CD4-positive, alpha-beta T cell treated with Interleukin-4 for 1 hour (primary cell): Measurements from ENCODE around the gene FLRT1.
"Not testable (repeated sequence)": the region's sequence is repeated elsewhere in the genome, so short reads cannot be mapped to it uniquely, and the experiment has no call there.

Experiments used
- DNase-seq, 2 donors: peaks; one replicate each; pipeline ENCODE4 v3.0.0-alpha.2; 2020 to 2022

The FLRT1 gene

GRCh38 chr11:64026575-64027205 lies 9.0 kb upstream of the FLRT1 start:
- DNase-seq, result no peak

DNA sequence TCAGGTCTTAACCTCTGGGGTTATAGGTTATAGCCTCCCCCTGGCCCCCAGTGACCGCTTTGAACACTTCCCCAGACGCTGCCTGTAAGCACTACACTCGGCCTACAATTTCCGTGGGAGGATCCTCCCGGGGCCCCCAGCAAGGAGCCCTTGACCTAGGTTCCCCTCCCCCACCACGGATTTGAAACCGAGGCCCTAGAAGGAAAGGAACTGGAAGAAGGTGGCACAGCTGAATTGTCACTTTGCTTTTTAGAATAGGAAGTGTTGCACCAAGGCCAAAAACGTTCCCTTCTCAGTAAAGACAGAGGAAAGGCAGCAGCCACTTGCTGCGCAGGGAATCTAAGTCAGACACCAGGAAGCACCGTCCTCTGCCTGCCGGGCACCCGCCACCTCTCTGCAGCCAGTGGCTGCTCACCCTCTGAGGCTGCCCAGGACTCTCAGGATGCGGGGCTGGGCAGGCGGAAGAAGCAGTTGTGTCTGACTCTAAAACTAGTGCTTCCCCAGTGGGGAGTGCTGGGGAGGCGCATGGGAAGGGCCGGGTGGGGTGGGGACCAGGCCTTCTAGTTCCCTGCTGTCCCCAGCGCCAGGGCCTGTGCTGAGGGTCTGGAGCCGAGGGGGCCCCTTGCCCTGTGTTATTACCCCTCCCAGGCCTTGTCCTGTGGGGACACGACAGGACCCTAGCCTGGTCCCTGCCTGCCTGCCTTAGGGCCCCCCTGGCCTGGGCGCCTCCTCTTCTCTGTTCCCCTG lies 7.9 kb upstream of the FLRT1 start:
- DNase-seq, result no peak

DNA sequence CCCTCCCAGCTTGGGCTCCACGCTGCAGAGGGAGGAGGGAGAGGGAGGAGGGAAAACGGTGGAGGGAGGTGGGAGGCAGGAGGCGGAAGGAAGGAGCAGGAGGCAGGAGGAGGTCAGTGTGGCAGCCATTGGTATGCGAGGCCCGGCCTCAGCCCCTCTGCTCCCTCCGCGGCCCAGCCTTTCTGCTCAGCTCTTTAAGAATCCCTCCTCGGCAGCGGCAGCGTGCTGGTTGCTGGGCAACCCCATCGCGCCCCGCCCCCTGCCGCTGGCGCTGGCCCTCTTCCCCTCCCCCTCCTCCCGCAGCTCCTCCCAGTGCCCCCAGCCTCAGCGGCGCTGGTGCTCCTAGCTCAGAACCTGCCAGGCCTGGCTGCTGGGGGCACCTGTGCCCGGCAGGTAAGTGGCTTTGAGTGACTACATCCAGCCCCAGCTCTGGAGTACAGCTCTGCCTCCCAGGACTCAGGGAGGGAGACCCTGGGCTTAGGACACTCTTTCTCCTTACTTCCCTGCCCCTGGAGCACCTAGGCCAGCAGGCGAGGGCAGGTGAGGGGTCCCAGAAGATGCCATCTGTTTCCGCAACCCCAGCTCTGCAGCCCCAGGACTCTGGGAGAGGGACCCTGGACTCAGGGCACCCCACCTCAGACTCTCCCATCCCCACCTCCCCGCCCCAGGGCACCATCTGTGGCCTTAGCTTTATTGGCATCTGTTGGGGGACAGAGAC lies 7.2 kb upstream of the FLRT1 start:
- no peak for DNase-seq

- DNase-seq, result no peak
Measured at GRCh38 chr11:64029773-64030172, 6.0 kb upstream of the FLRT1 start.

DNA sequence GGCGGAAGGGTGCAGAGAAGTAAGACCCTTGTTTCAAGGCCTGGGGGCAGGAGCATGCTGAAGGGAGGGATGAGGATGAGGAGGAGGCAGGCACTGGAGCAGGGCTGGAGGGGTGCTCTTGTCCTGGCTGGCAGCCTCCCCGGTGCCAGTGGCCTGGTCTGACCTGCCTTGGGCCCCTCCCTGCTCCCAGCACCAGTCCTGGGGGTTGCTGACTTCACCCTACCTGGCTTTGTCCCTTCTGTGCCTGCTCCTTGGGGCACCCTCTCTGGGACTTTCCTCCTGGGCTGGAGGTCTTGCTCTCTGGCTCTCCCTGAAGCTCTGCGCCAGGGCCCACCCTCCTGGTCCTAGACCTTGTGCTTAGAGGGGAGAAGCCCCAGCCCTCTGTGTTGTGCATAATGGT lies 4.7 kb upstream of the FLRT1 start:
- DNase-seq, result no peak

- DNase-seq, result no peak
Measured at GRCh38 chr11:64032050-64032449, 3.7 kb upstream of the FLRT1 start.

- DNase-seq, result no peak
Measured at GRCh38 chr11:64034411-64034811, 1.3 kb upstream of the FLRT1 start.

DNA sequence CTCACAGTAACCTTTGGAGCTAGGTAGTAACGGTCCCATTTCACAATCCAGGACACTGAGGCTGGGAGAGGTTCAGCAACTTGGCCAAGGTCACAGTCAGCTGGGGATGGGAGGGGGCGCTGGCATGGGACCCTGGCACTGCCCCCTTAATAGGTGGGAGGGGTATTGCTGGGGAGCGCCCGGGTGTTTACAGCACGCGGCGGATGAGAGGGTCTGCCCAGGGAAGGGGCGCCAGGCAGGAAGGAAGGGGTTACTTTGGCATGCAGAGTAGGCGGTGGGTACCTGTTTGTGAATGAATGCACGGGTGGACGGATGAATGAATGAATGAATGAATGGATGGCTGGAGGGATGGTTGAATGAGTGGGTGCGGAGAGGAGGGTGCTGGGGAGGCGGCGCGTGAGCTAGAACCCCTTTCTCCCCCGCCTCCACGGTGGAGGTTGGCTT lies 628 bp upstream of the FLRT1 start:
- no peak for DNase-seq

DNA sequence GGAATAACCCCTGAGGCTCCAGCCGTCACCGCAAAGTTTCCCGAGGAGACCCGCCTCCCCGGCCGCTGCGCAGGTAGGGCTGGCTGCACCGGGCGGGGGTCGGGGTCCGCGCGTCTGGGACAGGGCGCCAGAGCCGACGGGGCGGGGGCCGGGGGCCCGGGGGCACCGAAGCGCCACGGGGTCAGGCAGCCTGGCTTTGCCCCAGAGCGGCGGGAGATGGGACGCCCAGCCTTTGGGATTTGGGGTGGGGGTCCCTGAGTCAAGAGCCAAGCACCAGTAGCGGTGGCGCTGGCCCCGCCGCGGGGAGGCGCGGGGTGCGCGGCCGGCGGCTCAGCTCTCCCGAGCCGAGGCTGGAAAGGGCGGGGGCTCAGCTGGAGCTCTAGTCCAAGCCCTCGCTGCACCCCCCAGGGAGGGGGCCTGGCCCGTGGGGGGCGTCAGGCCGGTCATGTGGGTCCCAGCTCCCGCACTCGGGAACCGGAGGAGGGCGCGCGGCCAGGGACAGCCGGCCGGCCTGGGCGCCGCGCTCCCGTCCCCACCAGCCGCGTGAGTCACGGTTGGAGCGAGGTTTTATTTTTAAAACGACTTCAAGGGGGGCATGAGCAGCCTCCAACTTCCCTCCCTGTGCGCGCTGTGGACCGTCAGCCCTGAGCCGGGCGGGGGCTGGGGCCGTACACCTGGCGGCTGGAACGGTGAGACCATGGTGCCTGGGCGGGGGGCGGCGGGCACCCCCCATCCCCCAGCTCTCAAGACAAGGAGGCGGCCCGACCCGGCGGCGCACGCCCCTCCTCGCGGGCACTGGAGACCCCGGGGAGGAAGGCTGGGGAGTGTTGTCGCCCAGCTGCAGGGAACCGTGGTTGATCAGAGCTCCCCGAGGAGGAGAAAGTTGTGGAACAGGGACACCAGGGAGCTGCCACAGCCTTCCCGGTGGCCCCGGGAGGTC lies 626 bp downstream of the FLRT1 start:
- DNase-seq, result no peak

DNA sequence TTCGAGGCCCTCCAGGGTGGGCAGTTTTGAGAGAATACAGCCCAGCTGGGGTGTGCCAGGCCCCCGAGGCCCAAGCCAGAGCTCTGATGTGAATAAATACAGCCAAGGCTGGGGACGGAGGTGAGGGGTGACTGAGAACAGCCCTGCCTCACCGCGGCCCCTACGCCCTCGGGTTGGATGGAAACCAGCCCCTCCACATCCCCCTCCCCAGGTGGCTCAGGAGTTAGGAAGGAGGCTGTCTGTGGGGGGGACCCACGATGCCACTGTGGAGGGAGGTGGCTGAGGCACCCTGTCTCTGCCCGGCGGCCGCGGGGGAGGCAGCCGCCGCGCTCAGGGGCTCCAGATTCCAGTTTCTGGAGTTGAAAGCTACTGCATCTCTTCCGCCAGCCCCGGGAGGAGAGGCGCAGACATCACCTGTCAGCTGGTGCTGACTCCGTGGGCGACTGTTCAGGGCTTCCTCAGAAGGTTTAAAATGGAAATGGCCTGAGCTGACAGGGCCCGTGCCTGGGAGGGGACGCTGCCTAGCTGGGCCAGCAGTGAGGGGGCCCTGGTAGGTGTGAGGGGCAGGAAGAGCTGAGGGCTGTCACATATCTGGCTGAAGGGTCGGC lies 1.4 kb downstream of the FLRT1 start:
- DNase-seq, result no peak

GRCh38 chr11:64038500-64038899 lies 2.8 kb downstream of the FLRT1 start:
- no peak for DNase-seq

DNA sequence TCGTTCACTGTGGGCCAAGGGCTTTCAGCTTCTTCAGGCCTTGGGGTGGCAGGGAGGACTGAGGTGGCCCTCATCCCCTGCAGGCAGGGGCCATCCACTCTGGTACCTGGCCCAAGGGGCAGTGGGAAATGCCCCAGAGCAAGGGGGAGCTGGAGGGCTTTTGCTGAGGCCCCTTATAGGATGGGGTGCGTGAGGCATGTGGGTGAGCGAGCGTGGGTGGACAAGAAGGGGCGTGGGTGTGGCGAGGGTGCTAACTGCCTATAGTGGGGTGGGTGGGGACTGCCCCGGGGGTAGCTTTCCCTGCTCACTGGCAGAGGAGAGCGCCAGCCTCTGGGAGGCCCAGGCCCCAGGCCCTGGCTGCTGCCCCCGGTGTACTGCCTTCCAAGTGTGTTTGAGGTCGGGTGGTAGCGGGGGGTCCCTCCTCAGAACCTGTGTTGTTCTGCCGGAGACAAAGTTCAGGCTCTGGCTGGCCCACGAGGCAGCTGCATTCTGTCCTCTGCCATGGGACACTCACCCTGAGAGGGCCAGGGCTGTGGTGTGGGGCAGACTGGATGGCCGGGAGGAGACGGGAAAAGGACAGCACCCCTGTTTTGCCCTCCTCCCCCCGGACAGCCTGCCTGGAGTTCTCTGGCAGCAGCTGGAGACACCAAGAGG lies 3.4 kb downstream of the FLRT1 start:
- DNase-seq, result no peak

GRCh38 chr11:64040684-64041322 lies 5.1 kb downstream of the FLRT1 start:
- no peak for DNase-seq

- DNase-seq, result no peak
Measured at GRCh38 chr11:64041846-64042245, 6.1 kb downstream of the FLRT1 start.

DNA sequence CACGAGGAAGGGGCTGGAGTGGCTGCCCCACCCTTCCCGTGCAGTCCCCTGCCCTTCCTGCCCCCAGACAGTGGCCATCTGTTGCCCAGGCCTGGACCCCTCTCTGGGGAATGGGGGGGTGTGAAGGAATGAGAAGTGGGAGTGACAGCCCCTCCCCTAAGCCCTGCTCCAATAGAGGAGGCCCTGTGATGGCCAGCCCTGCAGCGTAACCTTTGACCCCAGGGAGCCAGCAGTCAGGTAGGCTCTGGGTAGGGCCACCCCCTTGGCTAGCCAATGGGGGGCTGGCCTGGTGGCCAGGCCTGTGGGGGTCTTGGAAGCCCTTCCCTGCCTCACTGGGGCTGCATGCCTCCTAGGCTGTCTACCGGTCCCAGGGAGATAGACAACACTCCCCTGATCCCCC lies 6.6 kb downstream of the FLRT1 start:
- no peak for DNase-seq

DNA sequence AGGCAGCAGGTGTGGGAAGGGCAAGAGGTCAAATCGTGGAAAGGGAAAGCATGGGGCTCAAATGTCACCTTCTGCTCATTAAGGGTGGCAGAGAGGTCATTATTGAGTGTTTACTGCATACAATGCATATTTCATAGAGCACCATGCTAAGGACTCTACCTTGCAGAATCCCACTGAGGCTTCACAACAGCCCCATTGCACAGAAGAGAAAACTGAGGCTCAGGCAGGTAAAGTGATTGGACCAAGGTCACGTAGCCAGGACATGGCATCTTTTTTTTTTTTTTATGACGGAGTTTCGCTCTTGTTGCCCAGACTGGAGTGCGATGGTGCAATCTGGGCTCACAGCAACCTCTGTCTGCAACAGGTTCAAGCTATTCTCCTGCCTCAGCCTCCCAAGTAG lies 7.8 kb downstream of the FLRT1 start:
- DNase-seq, result no peak

GRCh38 chr11:64044730-64045393 lies 9.1 kb downstream of the FLRT1 start:
- no peak for DNase-seq

- DNase-seq, result no peak
Measured at GRCh38 chr11:64045700-64046099, 10.0 kb downstream of the FLRT1 start.

DNA sequence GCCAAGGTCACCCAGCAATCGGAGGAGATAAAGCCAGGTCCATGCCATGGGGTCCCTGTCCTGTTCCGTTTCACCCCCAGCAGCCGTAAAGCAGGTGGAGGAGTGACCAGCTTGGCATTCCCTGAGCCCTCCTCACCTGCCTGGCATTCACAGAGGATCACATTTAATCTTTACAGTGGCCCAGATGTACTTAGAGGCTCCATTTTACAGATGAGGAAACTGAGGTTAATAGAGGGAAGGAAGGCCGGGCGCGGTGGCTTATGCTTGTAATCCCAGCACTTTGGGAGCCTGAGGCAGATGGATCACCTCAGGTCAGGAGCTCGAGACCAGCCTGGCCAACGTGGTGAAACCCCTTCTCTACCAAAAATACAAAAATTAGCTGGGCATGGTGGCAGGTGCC lies 11.6 kb downstream of the FLRT1 start:
- not testable (repeated sequence) for DNase-seq

GRCh38 chr11:64048042-64048854 lies 12.5 kb downstream of the FLRT1 start:
- DNase-seq, result no peak
